GM21528 (cell line): ENCODE measurements around the gene TRIM65.

Experiments
- ATAC-seq: cut with Tn5 transposase; IDR thresholded peaks from one replicate; pipeline ENCODE4 v1.9.1; 2021; ENCODE audit warnings: mild to moderate bottlenecking, moderate library complexity; ENCODE audit not compliant: unreplicated experiment, low FRiP score

Gene TRIM65

DNA sequence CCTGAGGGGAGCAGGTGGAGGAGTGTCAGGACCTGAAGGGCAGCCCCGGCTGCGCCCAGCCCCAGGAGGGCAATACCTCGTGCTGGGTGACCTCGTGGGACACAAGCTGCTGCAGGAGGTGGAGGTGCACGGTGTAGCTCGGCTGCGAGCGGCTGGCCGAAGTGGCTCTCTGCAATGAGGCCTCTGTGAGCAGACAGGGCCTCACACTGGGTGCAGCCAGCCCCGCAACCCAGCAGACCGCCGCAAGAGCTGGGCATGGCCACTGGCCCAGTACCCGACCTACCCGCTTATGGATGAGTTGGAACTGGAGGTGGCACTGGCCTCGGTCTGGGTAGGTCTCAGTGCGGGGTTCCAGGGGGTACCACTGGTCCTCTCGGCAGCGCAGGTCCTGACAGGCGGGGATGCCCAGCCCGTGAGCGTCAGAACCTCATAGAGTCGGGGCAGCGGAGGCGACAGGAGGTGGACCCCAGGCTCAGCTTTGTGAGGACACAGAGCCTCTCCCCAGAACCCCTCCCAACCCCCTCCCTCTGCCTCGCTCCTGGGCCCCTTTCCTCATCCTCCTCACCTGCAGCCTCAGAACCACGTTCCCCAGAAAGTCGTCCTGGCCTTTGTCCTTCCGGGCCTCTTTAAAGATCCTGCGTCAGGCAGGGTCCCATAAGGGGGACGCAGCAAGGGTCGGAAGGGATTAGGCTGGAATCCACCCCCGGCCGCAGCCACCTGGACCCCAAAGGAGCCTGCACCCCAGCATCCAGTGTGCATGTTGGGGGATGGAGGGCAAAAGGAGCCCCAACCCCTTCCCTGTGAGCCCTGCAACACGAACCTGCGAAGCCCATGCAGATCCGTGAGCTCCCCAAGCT, 56.6 kb downstream of the TRIM65 start:
- no peak for ATAC-seq
